Upper lobe of left lung (tissue), 4 donors: ENCODE measurements around the gene TSHZ2.

Experiments
- CTCF ChIP-seq, 6 experiments: fragments of 450-650 bp in 4 of 6; fragments of 200-600 bp in 2 of 6; sonication (generic) in 2 of 6; IDR thresholded peaks; one replicate each; pipeline ENCODE4 v1.5.1; 2016 to 2019; ENCODE audit warnings: antibody characterized with exemption in 6 of 6
- EP300 ChIP-seq, 4 donors: sonication (generic); formaldehyde crosslinking; IDR thresholded peaks; one replicate each; pipeline ENCODE4 v1.5.1; 2017; ENCODE audit warnings: antibody characterized with exemption in 4 of 4, control low read depth in 2 of 4
- POLR2A ChIP-seq, 4 donors: fragments of 450-650 bp; IDR thresholded peaks; one replicate each; pipeline ENCODE4 v1.5.1; 2016 to 2017; ENCODE audit warnings: antibody characterized with exemption in 4 of 4, mild to moderate bottlenecking in 2 of 4
- POLR2AphosphoS5 ChIP-seq, 2 donors: sonication (generic); formaldehyde crosslinking; IDR thresholded peaks; one replicate each; pipeline ENCODE4 v1.5.1; 2017; ENCODE audit warnings: antibody characterized with exemption in 2 of 2

GRCh38 chr20:53080969-53081871 is 109.1 kb downstream of the TSHZ2 start:
- no peak for TF ChIP-seq CTCF (IDR thresholded peaks at IDR 0.05)
- TF ChIP-seq POLR2AphosphoS5 (IDR thresholded peaks at IDR 0.05), result peak in 1 of 2 donors; percentile 34
- TF ChIP-seq POLR2A (IDR thresholded peaks at IDR 0.05), result no peak
- no peak for TF ChIP-seq EP300 (IDR thresholded peaks at IDR 0.05)
